Measurements from ENCODE around the gene SLC38A10. TPM values are rescaled to one million over a fixed set of nuclear protein-coding genes. Genes with fewer than 3 reads are reported as not detected.

The SLC38A10 gene
- total RNA-seq, 4 donors from 2014 or later, result 37.8 to 49.8 (median 45.3) TPM

- intact Hi-C loops (cut with DNase I), result no loop called here
- no peaks in the 10 kb centered on the region for H3K36me3 ChIP-seq
These were observed 6.4 kb upstream of the SLC38A10 start for GRCh38 chr17:81301195-81302144.

DNA sequence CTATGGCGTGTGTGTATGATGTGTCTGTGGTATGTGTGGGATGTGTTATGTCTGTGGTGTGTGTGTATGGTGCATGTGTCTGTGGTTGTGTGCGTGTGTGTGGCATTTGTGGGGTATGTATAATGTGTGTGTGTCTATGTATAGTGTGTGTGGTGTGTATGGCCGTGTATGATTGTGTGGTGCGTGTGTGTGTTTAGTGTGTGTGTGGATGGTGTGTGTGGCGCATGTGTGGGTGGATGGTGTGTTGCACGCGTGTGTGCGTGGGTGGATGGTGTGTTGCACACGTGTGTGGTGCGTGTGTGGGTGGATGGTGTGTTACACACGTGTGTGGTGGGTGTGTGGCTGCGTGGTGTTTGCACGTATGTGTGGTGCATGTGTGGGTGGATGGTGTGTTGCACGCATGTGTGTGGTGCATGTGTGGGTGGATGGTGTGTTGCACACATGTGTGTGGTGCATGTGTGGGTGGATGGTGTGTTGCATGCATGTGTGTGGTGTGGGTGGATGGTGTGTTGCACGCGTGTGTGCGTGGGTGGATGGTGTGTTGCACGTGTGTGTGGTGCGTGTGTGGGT is 5.6 kb upstream of the SLC38A10 start:
- intact Hi-C loops (cut with DNase I), result no loop called here
- H3K4me3 ChIP-seq, result no peak overlapping the region
- peaks cover 0 to 6% (median 0%) of the 10 kb centered on the region in 4 donors for H3K27me3 ChIP-seq
- no peak for TF ChIP-seq POLR2A (IDR thresholded peaks at IDR 0.05)
- TF ChIP-seq CTCF (IDR thresholded peaks at IDR 0.05), result no peak
- no peak overlapping the region for H3K27ac ChIP-seq
- no peaks in the 10 kb centered on the region for H3K9me3 ChIP-seq
- 79 to 80% methylated on average over 18 to 19 of the region's 19 CpGs for WGBS, 2 donors
- peaks cover 13 to 34% (median 15%) of the 10 kb centered on the region in 3 donors for H3K4me1 ChIP-seq
- H3K36me3 ChIP-seq, result no peaks in the 10 kb centered on the region
- no peak for DNase-seq

More at GRCh38 chr17:81301195-81302144, 6.4 kb upstream of the SLC38A10 start:
- Histone ChIP-seq H3K27me3 (peaks cover 0 to 6% (median 0%) of the 10 kb centered on the region in 4 donors), H3K4me3 (peak overlapping the region in 1 of 4 donors; percentile 23), H3K27ac (no peak overlapping the region), H3K9me3 (no peaks in the 10 kb centered on the region), H3K4me1 (peaks cover 5 to 26% (median 8%) of the 10 kb centered on the region in 3 donors)
- 48 to 49% methylated on average over 7 to 18 of the region's 37 CpGs for WGBS, 2 donors
- no peak for DNase-seq
- TF ChIP-seq POLR2A (IDR thresholded peaks at IDR 0.05), result no peak
- no peak for TF ChIP-seq CTCF (IDR thresholded peaks at IDR 0.05)

- H3K4me1 ChIP-seq, result peaks cover 15 to 36% (median 17%) of the 10 kb centered on the region in 3 donors
- no peak overlapping the region for H3K4me3 ChIP-seq
- 91 to 96% methylated on average over 4 to 13 of the region's 19 CpGs for WGBS, 2 donors
- no peak for DNase-seq
- H3K36me3 ChIP-seq, result no peaks in the 10 kb centered on the region
- intact Hi-C loops (cut with DNase I), result loop anchor here (10.0 kb wide), 1 partner anchor 185 kb away; no protein-coding TSS in a partner anchor
- H3K27ac ChIP-seq, result no peak overlapping the region
- peaks cover 0 to 6% (median 0%) of the 10 kb centered on the region in 4 donors for H3K27me3 ChIP-seq
- no peaks in the 10 kb centered on the region for H3K9me3 ChIP-seq
- TF ChIP-seq CTCF (IDR thresholded peaks at IDR 0.05), result no peak
- no peak for TF ChIP-seq POLR2A (IDR thresholded peaks at IDR 0.05)
These were observed 4.9 kb upstream of the SLC38A10 start for GRCh38 chr17:81299846-81300585.

DNA sequence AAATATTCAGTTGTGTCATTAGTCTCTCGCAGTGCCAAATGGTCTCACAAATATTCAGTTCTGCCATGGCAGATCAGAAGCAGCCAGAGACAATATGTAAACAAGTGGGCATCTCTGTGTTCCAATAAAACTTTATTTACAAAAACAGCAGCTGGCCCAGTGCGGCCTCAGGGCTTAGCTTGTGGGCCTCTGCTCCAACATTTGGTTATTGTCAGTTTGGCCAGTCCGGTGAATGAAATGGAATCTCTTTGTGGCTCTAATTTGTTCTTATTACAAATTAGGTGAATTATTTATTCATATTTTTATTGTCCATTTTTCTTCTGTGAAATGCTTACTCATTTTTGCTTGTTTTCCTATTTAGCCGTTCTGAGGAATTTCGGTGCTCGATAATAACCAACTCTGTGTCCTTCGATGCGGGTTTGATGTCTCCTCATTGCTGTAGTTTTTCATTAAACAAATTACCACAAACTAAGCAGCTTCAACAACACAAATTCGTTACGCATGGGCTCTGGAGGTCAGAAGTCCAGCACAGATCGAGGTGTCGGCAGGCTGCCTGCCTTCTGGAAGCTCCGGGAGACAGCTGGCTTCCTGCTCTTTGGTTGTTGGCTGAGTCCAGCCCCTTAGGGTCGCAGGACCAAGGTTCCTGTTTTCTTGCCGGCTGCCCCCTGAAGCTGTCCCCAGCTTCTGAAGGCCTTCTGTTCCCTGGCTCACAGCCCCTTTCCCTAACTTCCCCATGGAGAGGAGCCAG is 4.1 kb upstream of the SLC38A10 start:
- intact Hi-C loops (cut with DNase I), result loop anchor here (10.0 kb wide), 1 partner anchor 186 kb away; no protein-coding TSS in a partner anchor
- no peaks in the 10 kb centered on the region for H3K9me3 ChIP-seq
- H3K27me3 ChIP-seq, result peaks cover 0 to 6% (median 0%) of the 10 kb centered on the region in 4 donors
- H3K4me3 ChIP-seq, result no peak overlapping the region
- TF ChIP-seq POLR2A (IDR thresholded peaks at IDR 0.05), result no peak
- TF ChIP-seq CTCF (IDR thresholded peaks at IDR 0.05), result no peak
- DNase-seq, result no peak
- H3K27ac ChIP-seq, result no peak overlapping the region
- peaks cover 15 to 40% (median 21%) of the 10 kb centered on the region in 3 donors for H3K4me1 ChIP-seq
- H3K36me3 ChIP-seq, result no peaks in the 10 kb centered on the region
- WGBS, 2 donors, result 76 to 78% methylated on average over 13 to 15 of the region's 15 CpGs
